Urinary bladder (tissue), 4 donors: Measurements from ENCODE around the gene IFT43. TPM values are rescaled to one million over a fixed set of nuclear protein-coding genes. Genes with fewer than 3 reads are reported as not detected.

Source experiments
- DNase-seq: peaks from one replicate; pipeline ENCODE4 v3.0.0-alpha.2; 2015; ENCODE audit errors: extremely low spot score
- H3K27ac ChIP-seq: one replicate; pipeline ENCODE4 v1.5.1; 2013; ENCODE audit warnings: low read depth, mild to moderate bottlenecking, moderate library complexity
- H3K36me3 ChIP-seq: one replicate; pipeline ENCODE4 v1.6.1; 2013; ENCODE audit warnings: mild to moderate bottlenecking, moderate library complexity; ENCODE audit not compliant: insufficient read depth
- H3K4me1 ChIP-seq: one replicate; pipeline ENCODE4 v1.6.1; 2013; ENCODE audit warnings: mild to moderate bottlenecking, moderate library complexity; ENCODE audit not compliant: insufficient read depth
- H3K4me3 ChIP-seq: one replicate; pipeline ENCODE4 v1.5.1; 2013; ENCODE audit warnings: low read depth, low read length
- WGBS: extraction: QIAGEN DNeasy Blood & Tissue Kit; methylation state at CpG from one replicate; pipeline ENCODE4 v1.1.7; 2013; 5-methylcytosine and 5-hydroxymethylcytosine counted together
- polyA plus RNA-seq: library from polyadenylated mRNA; stranded (reverse); fragments of 200-250 nt; gene quantifications from one replicate; pipeline ENCODE4 v1.2.3, GENCODE V29; 2013
- total RNA-seq: library from RNA; depleted of rRNA; stranded (reverse); fragments of >200 nt; gene quantifications from one replicate; pipeline ENCODE4 v1.2.3, GENCODE V29; 2014
- donor health status: healthy with polysubstance abuse.
- donor health status: healthy.

Gene IFT43
- total and polyA plus RNA-seq, 2 donors, result 31.2 to 39.3 TPM

GRCh38 chr14:75971509-75971908, 14.1 kb upstream of the IFT43 start:
- H3K4me3 ChIP-seq, result no peak overlapping the region
- WGBS, result 92% methylated on average over 15 of the region's 15 CpGs
- H3K36me3 ChIP-seq, result no peaks in the 10 kb centered on the region
- no peaks in the 10 kb centered on the region for H3K4me1 ChIP-seq
- H3K27ac ChIP-seq, result no peak overlapping the region
- no peak for DNase-seq

GRCh38 chr14:75972801-75973421, 12.7 kb upstream of the IFT43 start:
- Histone ChIP-seq H3K36me3 (no peaks in the 10 kb centered on the region), H3K4me3 (no peak overlapping the region), H3K27ac (no peak overlapping the region), H3K4me1 (peaks cover 1% of the 10 kb centered on the region)
- DNase-seq, result no peak
- 51% methylated on average over 7 of the region's 7 CpGs for WGBS

DNA sequence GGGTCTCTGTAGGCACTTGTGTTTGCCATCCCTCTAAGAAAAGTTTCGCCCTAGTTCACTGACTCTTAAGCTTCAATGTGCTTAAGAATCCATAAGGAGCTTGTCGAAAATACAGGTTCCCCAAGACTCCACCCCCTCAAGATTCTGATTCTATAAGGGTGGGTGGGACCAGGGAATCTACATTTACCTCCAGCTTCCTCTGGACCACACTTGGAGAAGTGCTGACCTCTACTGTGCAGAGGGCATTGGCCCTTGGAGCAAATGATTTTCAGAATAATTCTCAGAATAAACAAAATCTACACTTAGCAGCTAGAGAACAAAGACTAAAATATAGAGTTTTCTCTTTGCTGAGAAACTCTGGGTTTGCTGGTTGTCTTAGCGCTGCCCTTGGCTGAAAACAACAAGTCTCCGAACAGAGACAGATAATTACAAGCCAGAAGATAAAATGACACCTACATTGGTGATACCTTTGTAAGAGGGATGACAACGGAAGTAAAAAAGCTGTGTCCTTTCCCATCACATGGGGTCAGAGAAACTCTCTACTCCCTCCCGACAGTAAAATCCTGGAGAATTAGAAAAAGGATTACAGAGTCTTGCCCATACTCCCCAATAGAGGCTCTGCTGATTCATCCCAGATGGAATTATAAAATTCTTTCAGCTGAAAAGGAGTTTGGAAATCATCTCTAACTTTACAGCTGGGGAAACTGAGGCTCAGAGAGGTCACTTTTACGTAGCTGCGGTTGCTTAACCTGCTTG, 8.6 kb upstream of the IFT43 start:
- WGBS, result 51% methylated on average over 8 of the region's 8 CpGs
- no peak overlapping the region for H3K27ac ChIP-seq

GRCh38 chr14:75977582-75977943, 8.0 kb upstream of the IFT43 start:
- Histone ChIP-seq H3K27ac (no peak overlapping the region), H3K36me3 (no peaks in the 10 kb centered on the region), H3K4me1 (peaks cover 1% of the 10 kb centered on the region), H3K4me3 (no peak overlapping the region)
- WGBS, result 37% methylated on average over 3 of the region's 3 CpGs
- no peak for DNase-seq

More for the DNA sequence above, 8.6 kb upstream of the IFT43 start:
- no peak for DNase-seq
- Histone ChIP-seq H3K4me3 (no peak overlapping the region), H3K4me1 (peaks cover 1% of the 10 kb centered on the region), H3K36me3 (no peaks in the 10 kb centered on the region)

GRCh38 chr14:75978249-75978731, 7.3 kb upstream of the IFT43 start:
- DNase-seq, result no peak
- WGBS, result 71% methylated on average over 10 of the region's 10 CpGs
- no peaks in the 10 kb centered on the region for H3K36me3 ChIP-seq
- peaks cover 1% of the 10 kb centered on the region for H3K4me1 ChIP-seq
- H3K27ac ChIP-seq, result no peak overlapping the region
- no peak overlapping the region for H3K4me3 ChIP-seq

GRCh38 chr14:75979071-75979571, 6.4 kb upstream of the IFT43 start:
- no peak for DNase-seq
- Histone ChIP-seq H3K4me1 (peaks cover 1% of the 10 kb centered on the region), H3K36me3 (no peaks in the 10 kb centered on the region), H3K4me3 (peak overlapping the region; percentile 21), H3K27ac (peak overlapping the region; percentile 48)
- WGBS, result 26% methylated on average over 14 of the region's 14 CpGs

DNA sequence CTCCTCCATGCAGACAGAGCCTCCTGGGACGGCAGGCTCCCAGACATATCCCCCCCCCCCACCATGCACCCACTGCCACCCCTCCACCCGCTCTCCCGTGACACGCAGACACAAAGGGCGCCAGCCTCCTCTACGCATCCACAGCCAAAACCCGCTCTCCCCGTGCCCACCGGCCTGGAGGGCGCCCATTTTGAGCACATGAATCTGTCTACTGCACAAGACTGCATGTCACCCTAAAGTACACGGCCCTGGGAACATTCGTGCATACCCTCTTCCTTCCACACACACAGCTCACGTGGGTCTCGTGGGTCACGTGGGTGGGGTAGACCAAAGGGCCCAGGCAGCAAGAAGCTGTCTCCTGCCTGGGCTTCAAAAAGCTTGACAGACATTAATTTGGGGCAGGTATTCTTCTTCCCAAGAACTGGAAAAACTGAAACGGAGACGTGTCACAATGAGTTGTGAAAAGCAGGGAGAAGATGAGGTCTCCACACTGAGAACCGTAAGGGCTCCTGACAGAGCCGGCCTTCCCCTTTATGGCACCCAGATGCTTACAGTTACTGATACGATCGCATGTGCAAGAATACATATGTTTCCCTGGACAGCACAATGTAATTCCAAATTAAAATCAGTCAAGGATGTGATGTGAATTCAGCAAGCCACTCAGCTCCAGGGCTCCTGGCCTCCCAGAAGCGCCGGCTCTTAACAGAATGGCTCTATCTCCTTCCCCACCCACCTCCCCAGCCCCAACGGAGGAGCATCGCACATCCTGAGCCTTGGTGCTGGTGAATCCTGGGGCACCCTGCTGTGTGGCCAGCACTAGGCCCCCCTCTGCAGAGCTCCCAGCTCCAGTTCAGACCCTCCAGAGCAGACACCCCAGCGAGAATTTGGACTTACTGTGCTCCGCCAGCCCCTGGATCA, 5.7 kb upstream of the IFT43 start:
- no peak for DNase-seq
- WGBS, result 29% methylated on average over 27 of the region's 27 CpGs
- Histone ChIP-seq H3K4me3 (peak overlapping the region; percentile 23), H3K27ac (peak overlapping the region; percentile 12), H3K36me3 (no peaks in the 10 kb centered on the region), H3K4me1 (peaks cover 1% of the 10 kb centered on the region)

- Histone ChIP-seq H3K36me3 (no peaks in the 10 kb centered on the region), H3K4me3 (peak overlapping the region; percentile 23), H3K27ac (no peak overlapping the region), H3K4me1 (peaks cover 1% of the 10 kb centered on the region)
- 23% methylated on average over 8 of the region's 8 CpGs for WGBS
- DNase-seq, result no peak
Measured at GRCh38 chr14:75980856-75981255, 4.7 kb upstream of the IFT43 start.

DNA sequence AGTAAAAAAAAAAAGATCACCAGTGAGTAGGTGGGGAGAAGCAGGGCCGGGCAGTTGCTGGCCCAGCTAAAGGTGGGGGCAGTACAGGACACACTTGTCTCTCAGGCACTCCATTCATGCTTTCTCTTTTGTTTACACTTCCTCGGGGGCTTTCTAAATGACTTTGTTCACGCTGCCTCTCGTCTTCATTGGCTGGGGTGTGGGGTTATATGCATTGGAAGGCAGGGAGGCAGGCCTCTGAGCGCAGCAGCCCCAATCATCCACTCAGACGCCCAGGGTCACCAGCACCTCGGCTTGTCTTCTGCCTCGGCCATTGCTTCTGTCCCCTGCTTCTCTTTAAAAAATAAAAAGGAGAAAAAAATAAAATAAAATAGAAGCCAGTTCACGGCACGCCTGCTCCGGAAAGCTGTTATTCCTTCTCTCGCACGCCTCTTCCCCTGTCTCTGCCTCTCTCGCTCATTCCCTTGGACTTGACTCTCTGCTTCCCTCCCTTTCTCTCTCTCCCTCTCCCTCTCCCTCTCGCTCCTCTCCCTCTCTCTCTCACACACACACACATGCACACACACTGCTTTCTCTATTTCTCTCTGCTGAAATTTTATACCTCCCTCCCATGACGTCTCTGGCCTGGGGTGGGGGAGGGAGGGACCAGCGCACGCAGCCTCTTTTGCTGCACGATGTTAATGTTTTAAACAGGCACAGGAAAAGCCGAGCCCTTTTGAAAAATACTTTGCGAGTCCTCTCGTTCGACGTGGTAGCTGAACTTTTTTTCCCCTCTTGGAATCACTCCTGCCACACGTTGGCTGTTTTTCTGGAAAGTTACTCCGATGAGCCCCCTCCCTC, 3.9 kb upstream of the IFT43 start, which contains the start of gene TGFB3:
Gene TGFB3 (minus strand): TSS at position 570 of the 840 bp plus-strand sequence. CDS start 1,102 bp downstream, outside the sequence.
- DNase-seq, result peak; percentile 86
- Histone ChIP-seq H3K4me1 (peaks cover 3% of the 10 kb centered on the region), H3K4me3 (peak within 1 kb of the TSS; percentile 71), H3K36me3 (no peaks in the 10 kb centered on the region), H3K27ac (peak within 1 kb of the TSS; percentile 94)
- WGBS, result 1% methylated on average over 26 of the region's 26 CpGs

DNA sequence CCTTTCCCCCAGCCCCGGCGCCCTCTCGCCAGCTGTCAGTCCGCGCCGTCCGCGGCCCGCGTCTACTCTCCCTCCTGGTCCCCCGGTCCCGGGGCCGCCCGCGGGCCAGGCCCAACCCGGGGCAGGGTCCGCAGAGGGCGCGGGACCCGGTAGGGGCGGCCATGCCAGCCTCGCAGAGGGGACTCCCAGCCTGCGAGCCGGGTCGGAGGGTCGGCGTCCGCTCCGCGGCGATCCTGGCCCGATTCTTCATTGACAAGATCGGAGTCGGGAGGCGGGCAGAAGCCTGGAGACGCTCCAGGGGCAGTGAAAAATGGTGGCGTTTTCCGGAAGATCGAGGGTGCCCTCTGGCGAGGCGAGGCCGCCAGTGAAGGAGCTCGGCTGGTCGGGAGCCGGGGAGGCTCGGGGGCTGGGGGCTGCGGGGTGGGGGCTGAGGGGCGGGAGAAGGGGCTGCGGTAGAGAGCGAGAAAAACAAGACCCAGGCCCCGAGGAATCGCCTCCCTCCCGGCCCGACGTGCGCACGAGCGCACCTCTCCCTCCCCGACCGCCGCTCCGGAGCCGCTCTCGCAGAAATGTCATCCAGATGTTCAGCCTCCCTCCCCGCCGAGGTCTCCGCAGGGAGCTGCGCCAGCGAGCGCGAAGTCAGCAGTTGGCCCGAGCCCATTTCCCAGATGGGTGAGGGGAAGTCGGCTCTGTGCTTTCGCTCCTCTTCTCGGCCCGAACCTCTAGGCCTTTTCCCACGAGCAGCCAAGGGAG, 3.1 kb upstream of the IFT43 start:
- WGBS, result under 1% methylated on average over 77 of the region's 77 CpGs
- DNase-seq, result no peak
- Histone ChIP-seq H3K4me1 (peaks cover 5% of the 10 kb centered on the region), H3K27ac (peak overlapping the region; percentile 94), H3K36me3 (no peaks in the 10 kb centered on the region), H3K4me3 (peak overlapping the region; percentile 71)

GRCh38 chr14:75983019-75983358, 2.6 kb upstream of the IFT43 start:
- WGBS, result 35% methylated on average over 7 of the region's 7 CpGs
- Histone ChIP-seq H3K36me3 (no peaks in the 10 kb centered on the region), H3K27ac (peak overlapping the region; percentile 40), H3K4me1 (peaks cover 4% of the 10 kb centered on the region), H3K4me3 (peak overlapping the region; percentile 71)
- no peak for DNase-seq

- Histone ChIP-seq H3K27ac (no peak overlapping the region), H3K4me1 (peaks cover 4% of the 10 kb centered on the region), H3K4me3 (no peak overlapping the region), H3K36me3 (no peaks in the 10 kb centered on the region)
- DNase-seq, result no peak
- WGBS, result 45% methylated on average over 2 of the region's 2 CpGs
Measured at GRCh38 chr14:75984674-75985073, 889 bp upstream of the IFT43 start.
